DMS 273 treated with DMSO at 0.1 percent for 48 hours (cell line): ENCODE data around the gene ALG13.
"Not testable (repeated sequence)": the region's sequence is repeated elsewhere in the genome, so short reads cannot be mapped to it uniquely, and the experiment has no call there.

Experiments
- DNase-seq: peaks from one replicate; lab custom pipeline; 2025; lab: John Stamatoyannopoulos, UW

ALG13 gene

DNA sequence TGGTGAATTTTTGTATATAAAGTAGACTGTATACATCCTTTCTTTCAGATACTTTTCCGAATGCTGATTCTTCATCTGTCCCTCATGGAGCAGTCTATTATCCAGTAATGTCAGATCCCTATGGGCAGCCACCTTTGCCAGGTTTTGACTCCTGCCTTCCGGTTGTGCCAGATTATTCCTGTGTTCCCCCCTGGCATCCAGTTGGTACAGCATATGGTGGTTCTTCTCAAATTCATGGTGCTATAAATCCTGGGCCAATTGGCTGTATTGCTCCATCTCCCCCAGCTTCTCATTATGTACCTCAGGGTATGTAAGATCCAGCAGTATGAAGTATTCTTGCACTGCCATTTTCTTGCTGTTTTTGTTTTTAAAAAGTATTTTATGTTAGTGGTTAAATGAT lies 78.7 kb downstream of the ALG13 start:
- DNase-seq: peak; percentile 15

DNA sequence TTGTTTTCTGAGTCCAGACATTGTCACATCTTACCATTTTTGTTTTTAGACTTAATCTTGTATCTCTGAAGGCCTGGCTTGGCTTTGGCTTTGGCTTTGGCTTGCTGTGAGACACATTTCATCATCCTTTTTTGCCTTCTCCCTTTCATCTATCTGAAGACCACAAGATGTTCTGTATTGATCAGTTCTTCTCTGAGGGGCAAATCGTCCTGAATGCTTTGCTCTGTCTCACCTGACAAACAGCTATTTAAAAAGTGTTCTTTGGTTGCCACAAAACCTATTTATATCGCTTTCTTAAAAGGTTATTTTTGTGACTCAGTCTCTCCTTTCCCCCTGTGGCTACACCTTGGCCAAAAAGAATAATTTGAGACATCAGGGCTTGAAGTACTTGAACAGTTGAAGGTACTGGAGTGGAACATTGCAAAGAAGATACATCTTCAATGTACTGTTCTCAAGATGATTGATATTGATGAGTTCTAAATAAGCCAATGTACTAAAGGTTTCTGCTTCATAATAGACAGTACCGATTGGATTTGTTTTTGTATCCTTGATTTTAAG lies 80.7 kb downstream of the ALG13 start:
- no peak for DNase-seq

DNA sequence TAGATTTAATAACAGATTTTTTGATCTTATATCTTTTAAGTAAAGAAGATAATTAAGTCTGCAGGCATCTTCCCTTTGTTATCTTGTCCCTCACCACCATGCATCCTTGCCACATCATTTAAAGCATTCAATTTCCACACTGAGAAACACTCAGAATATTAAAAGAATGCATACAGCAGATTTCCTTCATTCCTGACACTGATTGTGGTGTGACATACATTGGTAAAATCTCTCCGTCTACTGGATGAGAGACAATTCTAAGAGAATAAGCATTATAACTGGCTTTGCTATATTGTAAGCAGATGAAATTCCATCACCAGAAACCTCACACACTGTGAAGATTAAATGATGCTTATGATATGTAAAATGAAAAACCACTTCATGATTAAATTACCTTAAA lies 97.6 kb downstream of the ALG13 start:
- DNase-seq: no peak

DNA sequence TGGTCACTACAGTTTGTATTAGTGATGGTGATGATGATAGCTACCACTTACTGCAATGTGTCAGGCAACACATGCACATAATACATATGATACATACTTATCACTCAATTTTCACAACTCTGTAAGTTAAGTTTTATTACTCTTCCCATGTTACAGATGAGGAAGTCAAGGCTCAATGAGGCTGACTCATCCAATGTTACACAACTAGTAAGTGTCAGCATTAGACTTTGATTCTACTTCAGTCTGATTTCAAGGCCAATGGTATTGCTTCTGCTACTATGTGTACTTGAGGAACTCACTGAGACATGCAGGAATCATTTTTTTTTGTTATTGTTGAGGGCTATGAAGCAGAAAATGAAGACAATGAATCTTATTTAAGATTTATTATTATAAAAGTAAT lies 98.6 kb downstream of the ALG13 start:
- no peak for DNase-seq

DNA sequence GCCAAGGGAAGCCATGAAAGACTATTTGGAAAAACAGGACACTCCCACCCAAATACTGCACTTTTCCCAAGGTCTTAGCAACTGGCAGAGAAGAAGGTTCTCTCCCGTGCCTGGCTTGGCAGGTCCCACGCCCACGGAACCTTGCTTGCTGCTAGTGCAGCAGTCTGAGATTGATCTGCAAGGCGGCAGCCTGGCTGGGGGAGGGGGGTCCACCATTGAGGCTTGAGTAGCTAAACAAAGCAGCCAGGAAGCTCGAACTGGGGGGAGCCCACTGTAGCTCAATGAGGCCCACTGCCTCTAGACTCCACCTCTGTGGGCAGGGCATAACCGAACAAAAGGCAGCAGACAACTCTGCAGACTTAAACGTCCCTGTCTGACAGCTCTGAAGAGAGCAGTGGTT lies 103.7 kb downstream of the ALG13 start:
- no peak for DNase-seq

DNA sequence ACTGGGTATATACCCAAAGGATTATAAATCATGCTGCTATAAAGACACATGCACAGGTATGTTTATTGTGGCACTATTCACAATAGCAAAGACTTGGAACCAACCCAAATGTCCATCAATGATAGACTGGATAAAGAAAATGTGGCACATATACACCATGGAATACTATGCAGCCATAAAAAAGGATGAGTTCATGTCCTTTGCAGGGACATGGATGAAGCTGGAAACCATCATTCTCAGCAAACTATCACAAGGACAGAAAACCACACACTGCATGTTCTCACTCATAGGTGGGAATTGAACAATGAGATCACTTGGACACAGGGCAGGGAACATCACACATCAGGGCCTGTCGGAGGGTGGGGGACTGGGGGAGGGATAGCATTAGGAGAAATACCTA lies 109.1 kb downstream of the ALG13 start:
- DNase-seq: not testable (repeated sequence)
